ENCODE measurements around the gene SAMHD1. TPM values are rescaled to one million over a fixed set of nuclear protein-coding genes. Genes with fewer than 3 reads are reported as not detected.
"Not testable (repeated sequence)": the region's sequence is repeated elsewhere in the genome, so short reads cannot be mapped to it uniquely, and the experiment has no call there.

Gene SAMHD1
- total RNA-seq = 39.9 and 75.1 TPM in 2 replicates

GRCh38 chr20:36951198-36951978, at the start of gene SAMHD1:
Gene SAMHD1 (minus strand): TSS chr20:36951708. CDS start chr20:36951643, 65 bp downstream.
- TF ChIP-seq, protein P1, sequence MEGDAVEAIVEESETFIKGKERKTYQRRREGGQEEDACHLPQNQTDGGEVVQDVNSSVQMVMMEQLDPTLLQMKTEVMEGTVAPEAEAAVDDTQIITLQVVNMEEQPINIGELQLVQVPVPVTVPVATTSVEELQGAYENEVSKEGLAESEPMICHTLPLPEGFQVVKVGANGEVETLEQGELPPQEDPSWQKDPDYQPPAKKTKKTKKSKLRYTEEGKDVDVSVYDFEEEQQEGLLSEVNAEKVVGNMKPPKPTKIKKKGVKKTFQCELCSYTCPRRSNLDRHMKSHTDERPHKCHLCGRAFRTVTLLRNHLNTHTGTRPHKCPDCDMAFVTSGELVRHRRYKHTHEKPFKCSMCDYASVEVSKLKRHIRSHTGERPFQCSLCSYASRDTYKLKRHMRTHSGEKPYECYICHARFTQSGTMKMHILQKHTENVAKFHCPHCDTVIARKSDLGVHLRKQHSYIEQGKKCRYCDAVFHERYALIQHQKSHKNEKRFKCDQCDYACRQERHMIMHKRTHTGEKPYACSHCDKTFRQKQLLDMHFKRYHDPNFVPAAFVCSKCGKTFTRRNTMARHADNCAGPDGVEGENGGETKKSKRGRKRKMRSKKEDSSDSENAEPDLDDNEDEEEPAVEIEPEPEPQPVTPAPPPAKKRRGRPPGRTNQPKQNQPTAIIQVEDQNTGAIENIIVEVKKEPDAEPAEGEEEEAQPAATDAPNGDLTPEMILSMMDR (IDR thresholded peaks at IDR 0.05; ENCODE audit: insufficient read depth, low read depth, low read length) = no peak
- peak within 1 kb of the TSS; percentile 88 for H3K4me3 ChIP-seq (ENCODE audit: low read depth, low read length)
- peak; percentile 98 for DNase-seq (ENCODE audit: low read depth)

- not testable (repeated sequence) for H3K4me3 ChIP-seq (ENCODE audit: low read depth, low read length); DNase-seq (ENCODE audit: low read depth)
These were observed 48.7 kb upstream of the SAMHD1 start for GRCh38 chr20:37000171-37000570.

- TF ChIP-seq, protein P1 (IDR thresholded peaks at IDR 0.05; ENCODE audit: insufficient read depth, low read depth, low read length) = no peak
- DNase-seq (ENCODE audit: low read depth) = no peak
- H3K4me3 ChIP-seq (ENCODE audit: low read depth, low read length) = no peak overlapping the region
These were observed 47.1 kb upstream of the SAMHD1 start for GRCh38 chr20:36998652-36999051.

DNA sequence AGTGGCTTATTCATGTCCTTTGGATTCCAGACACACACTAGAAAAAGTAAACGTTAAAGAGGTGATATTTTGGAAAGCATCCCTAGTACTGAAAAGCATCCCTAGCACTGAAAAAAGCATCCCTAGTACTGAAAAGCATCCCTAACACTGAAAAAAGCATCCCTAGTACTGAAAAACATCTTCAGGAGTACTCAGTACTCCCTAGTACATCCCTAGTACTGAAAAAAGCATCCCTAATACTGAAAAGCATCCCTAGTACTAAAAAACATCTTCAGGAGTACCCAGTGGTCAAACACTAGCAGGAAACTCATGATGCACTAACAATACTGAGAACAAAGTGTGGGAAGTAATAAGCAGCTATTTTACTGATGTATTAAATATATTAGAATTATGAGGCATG, 45.6 kb upstream of the SAMHD1 start:
- DNase-seq (ENCODE audit: low read depth) = no peak
- TF ChIP-seq, protein P1 (IDR thresholded peaks at IDR 0.05; ENCODE audit: insufficient read depth, low read depth, low read length) = no peak
- no peak overlapping the region for H3K4me3 ChIP-seq (ENCODE audit: low read depth, low read length)

GRCh38 chr20:36994221-36994620, 42.7 kb upstream of the SAMHD1 start:
- not testable (repeated sequence) for DNase-seq (ENCODE audit: low read depth); H3K4me3 ChIP-seq (ENCODE audit: low read depth, low read length)

DNA sequence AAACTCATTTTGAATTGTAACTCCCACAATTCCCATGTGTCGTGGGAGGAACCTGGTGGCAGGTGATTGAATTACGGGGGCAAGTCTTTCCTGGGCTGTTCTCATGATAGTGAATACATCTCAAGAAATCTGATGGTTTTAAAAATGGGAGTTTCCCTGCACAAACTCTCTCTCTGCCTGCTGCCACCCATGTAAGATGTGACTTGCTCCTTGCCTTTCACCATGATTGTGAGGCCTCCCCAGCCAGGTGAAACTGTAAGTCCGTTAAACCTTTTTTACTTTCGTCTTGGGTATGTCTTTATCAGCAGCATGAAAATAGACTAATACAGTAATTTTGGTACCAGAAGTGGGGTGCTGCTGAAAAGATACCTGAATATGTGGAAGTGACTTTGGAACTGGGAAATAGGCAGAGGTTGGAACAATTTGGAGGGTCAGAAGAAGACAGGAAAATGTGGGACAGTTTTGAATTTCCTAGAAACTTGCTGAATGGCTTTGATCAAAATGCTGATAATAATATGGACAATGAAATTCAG, 41.4 kb upstream of the SAMHD1 start:
- no peak overlapping the region for H3K4me3 ChIP-seq (ENCODE audit: low read depth, low read length)
- TF ChIP-seq, protein P1 (IDR thresholded peaks at IDR 0.05; ENCODE audit: insufficient read depth, low read depth, low read length) = no peak
- DNase-seq (ENCODE audit: low read depth) = no peak

DNA sequence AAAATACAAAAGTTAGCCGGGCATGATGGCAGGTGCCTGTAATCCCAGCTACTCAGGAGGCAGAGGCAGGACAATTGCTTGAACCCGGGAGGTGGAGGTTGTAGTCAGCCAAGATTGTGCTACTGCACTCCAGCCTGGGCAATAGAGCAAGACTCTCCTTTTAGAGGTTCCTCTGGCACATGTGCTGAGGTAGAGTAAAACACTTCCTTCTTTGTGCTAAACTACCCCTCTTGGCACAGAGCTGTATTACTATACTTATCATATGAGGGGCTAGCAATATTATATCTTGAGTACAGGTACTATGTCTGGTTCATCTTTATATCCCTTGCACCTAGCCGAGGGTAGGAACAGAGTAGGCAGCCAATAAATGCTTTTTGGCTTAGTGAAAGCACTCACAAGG, 40.2 kb upstream of the SAMHD1 start:
- no peak overlapping the region for H3K4me3 ChIP-seq (ENCODE audit: low read depth, low read length)
- no peak for DNase-seq (ENCODE audit: low read depth)
- TF ChIP-seq, protein P1 (IDR thresholded peaks at IDR 0.05; ENCODE audit: insufficient read depth, low read depth, low read length) = no peak

DNA sequence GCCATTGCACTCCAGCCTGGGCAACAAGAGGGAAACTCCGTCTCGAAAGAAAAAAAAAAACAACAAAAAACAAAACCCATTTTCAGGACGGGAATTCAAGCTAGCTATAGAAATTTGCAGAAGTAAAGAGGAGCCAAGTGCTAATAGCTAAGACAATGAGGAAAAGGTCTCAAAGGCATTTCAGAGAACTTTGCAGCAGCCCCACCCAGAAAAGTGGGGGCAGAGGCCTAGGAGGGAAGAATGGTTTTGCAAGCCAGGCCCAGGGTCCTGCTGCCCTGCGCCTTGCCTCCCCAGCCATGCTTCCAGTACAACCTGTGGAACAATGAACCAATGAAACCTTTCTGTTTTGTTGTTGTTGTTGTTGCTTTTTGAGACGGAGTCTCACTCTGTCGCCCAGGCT, 38.3 kb upstream of the SAMHD1 start:
- TF ChIP-seq, protein P1 (IDR thresholded peaks at IDR 0.05; ENCODE audit: insufficient read depth, low read depth, low read length) = no peak
- DNase-seq (ENCODE audit: low read depth) = no peak
- no peak overlapping the region for H3K4me3 ChIP-seq (ENCODE audit: low read depth, low read length)

All from fibroblast of villous mesenchyme (primary cell).